IPS DF 4.7 (cell line): ENCODE measurements around the gene TNPO2.

Experiments used
- DNase-seq: peaks from one replicate; pipeline ENCODE4 v3.0.0-alpha.2; 2013; ENCODE audit warnings: low spot score; ENCODE audit errors: extremely low read depth

TNPO2 gene

DNA sequence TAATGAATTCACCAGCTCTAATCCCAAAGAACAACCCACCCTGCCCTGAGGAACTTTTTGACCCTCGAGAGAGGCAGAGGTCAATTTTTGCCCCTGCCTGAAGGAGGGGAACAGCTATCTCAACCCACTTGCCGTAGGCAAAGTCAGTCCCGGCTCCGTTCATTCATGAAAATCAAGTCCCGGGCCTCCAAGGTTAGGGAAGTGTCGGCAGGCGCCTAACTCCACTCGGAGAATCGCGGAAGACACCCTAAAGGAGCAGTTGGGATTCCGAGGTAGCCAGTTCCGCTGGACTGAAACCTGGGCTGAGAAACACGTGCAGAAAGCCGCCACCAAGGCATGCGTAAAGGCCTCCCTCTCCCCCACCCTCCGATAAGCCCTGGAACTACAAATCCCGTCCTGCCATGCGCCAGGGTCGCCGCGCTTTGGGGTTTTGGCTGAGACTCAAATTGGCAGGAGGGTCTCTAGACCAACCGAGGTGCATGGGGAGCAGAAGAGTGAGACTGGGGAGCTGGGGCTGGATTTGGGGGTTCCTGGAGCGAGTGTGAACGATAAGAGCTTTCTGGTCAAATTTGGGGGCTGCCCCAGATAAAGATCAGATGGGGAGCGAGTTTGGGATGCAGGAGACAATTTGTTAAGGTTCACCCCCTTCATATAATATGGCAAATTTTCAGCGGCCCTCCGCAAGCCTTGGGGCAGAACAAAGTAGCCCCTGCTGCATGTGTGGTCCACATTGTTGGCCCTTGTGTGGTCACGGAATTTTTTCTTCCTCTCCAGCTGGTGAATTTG lies at the start of gene TNPO2:
Gene TNPO2, minus strand, starts transcription at position 292 of the 786 bp plus-strand sequence. CDS start 2,955 bp downstream, outside the sequence.
- DNase-seq, result no peak

DNA sequence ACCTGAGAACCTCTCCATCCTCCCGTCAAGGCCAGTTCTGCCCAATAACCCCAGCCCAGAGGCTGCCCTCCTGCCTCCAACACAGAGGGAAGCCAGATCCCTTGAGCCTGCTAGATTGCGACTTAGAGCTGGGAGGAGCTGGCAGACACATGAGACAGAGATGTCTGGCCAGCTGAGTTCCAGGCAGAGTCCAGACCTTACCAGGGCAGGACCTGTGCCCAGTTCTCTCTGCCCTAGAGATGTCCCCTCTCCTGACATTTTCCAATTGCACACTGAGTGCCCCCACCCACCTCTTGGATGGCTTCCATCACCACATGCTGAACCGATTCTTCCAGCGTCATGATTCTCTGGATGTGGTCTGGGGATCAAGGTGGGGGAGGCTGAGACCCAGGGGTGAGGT lies 48.6 kb upstream of the TNPO2 start:
- DNase-seq, result no peak

DNA sequence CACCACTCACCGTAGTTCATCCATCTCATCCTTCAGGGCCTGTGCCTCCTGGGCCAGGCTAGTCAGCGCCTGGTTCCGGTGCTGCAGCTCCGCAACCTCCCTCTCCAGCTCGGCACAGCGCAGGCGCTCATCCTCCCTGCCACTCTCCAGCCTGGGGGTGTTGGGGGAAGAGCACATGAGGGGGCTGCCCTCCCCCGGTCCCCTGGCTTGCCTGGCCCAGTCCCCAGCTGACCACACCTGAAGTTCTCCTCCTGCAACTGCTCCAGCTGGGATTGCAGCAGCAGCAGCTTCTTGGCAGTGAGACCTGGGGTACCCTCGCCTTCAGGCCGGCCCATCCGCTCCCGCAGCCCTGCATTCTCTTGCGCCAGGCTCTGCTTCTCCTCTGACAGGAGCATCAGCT lies 47.2 kb upstream of the TNPO2 start:
- DNase-seq, result no peak

DNA sequence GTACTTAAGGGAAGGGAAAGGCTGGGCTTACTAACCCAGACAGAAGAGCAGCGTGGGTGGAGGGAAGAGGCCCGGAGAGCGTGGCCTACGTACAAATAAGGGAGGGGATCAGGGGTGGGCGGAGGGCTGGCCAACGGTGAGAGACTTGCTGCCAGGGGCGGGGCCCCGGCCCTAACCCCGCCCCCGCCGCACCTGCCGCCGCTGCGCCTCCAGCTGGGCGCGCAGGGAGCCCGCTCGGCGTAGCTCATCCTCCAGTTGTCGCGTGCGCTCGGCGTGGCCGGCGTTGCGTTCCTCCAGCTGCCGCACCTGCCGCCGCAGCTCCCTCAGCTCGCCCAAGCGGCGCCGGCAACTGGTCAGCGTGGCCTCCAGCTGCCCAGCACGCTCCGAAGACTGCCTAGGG lies 46.0 kb upstream of the TNPO2 start:
- no peak for DNase-seq

DNA sequence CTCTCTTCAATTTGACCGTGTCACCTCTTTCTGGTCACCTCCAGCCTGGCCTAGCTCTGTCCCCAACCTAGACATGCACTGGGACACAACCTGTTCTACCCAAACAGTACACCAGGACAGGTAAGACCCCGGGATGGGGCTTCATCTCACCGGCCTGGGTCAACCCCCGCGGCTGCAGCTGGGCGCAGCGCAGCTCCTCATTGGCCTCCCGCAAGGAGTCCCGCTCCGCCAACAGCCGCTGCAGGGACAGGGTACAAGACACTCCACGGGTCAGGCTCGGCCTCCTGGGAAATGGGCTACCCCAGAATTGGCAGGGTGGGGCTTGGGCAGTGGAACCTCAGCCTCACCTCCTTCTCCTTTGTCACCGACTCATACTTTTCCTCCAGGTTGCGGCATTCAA lies 43.9 kb upstream of the TNPO2 start:
- no peak for DNase-seq

DNA sequence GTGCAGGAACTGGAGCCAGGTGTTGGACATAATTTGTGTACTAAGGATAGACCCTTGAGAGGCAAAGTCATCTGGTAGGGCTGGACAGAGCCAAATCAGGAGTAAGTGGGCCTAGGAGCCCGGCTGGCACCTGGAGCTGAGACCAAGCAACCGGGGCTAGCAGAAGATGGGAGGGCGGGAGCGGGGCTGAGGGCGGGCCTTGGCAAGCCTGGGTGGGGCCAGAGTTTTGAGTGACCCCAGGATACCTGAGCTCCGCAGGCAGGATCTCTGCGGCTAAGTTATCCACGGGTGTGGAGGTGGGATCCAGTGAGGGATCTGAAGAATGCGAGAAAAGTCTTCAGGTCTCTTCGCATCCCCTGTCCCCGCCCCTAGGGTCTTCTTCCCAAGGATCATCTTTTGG lies 43.4 kb upstream of the TNPO2 start:
- DNase-seq, result no peak

DNA sequence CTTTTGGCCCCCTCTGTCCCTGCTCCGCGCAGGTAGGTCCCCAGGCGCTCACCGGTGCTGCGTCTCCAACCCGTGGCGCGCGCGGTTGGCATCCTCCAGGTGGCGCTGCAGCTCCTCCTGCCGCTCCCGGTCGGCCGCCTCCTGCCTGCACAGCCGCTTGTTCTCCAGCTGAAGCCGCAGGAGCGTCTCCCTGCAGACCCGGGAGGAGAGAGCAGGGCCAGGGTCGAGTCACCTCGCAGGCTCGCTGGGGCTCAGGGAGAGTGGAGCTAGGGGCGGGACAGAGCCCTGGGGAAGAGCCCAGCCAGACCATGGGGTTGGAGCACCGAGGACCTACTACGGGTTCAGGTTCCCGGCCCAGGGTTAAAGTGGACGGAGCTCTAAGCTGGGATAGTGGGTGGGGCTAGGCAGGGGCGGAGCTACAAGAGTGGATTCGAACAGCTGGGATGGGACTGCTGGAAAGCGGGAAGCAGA lies 42.4 kb upstream of the TNPO2 start:
- no peak for DNase-seq

DNA sequence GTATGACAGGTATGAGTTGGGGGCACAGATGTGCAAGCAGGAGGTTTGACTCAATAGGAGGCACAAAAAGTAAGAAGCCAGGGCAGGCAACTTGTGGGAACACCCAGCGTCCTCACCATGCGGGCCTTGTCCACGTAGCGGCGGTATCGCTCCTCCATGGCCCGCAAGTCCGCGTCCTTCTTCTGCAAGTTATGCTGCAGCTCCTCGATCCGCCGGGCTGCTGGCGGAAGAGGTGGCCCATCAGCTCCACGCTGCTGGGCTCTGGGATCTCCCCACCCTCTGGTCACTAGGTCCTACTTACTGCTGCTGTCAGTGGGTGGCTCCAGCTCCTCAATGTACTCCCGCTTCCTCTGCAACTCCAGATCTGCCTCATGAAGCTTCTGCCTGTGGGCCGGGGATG lies 41.0 kb upstream of the TNPO2 start:
- no peak for DNase-seq

DNA sequence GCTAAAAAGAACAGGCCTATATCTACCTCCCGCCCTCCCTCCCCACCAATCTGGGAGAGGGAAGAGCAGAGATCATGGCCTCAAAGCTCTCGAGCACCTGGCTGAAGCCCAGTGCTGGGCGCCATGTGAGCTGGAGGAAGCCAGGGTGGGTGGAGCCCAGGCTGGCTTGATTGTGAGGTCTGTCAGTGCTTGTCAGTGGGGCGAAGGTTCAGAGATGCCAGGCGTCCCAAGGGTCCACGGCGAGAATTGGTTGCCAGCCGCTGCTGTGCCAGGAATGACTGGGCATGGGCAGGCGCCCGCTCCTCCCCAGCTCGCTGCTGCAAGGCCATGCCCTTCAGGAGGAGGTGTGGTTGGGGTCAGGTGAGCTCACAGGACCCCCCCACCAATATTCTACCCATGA lies 39.4 kb upstream of the TNPO2 start:
- no peak for DNase-seq

DNA sequence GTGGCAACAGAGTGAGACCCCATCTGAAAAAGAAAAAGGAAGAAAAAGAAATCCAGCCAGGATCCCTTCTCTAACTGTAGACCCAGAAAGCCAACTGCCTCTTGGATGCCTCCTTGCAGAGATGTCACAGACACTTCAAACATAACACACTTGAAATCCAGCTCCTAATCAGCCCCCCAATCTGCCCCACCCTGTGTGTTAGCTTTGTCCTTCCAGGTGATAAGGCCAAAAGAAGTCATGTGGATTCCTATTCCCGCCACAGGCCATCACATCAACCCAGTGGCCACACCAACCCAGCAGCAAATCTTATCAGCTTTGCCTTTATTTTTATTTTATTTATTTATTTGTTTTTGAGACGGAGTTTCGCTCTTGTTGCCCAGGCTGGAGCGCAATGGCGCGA lies 36.0 kb upstream of the TNPO2 start:
- no peak for DNase-seq

DNA sequence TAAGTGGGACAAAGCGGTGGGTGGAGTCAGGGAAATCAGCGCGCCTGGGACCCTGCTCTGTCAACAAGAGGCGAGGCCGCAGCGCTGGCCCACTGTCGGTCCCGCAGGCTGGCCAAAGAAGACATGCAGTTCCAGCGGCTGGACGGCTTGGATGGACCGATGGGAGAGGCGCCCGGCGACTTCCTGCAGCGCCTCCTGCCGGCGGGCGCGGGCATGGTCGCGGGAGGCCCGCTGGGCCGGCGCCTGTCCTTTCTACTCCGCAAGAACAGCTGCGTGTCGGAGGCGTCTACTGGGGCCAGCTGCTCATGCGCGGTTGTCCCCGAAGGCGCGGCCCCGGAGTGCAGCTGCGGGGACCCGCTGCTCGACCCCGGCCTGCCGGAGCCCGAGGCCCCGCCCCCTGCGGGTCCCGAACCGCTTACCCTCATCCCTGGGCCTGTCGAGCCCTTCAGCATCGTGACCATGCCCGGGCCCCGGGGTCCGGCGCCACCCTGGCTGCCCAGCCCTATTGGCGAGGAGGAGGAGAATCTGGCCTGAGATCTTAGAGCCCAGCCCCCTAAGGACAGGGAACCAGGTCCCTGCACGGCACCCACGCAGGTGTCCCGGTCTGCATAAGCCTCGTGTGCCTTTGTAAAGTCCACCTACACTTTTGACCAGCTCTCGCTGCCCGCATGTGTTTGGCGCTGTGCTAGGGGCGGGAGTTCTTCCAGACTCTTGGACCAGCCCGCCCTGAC lies 34.0 kb upstream of the TNPO2 start:
- DNase-seq, result no peak

DNA sequence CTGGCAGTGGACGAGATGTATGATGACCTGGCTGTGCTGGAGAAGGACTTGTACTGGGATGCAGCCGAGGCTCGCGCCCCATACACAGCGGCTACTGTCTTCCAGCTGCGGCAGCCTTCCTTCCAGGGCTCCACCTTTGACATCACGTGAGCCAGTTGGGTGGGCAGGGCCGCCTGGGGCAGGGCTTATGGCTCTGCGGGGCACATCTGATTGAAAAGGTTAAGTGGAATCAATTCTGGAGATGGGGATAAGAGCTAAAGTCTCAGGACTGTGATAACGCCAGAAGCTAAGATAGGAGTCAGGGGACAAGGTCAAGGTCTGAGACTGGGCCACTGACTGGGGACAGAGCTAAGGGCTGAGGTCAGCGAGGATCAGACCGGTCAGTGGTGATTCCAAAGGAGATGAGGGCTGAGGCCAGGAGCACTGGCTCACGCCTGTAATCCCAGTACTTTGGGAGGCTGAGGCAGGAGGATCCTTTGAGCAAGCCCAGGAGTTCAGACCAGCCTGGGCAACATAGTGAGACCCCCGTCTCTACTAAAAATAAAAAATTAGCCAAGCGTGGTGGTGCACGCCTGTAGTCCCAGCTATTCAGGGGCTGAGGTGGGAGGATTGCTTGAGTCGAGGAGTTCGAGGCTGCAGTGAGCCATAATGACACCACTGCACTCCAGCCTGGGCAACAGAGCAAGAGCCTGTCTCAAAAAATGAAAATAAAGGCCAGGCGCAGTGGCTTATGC lies 32.6 kb upstream of the TNPO2 start:
- no peak for DNase-seq

DNA sequence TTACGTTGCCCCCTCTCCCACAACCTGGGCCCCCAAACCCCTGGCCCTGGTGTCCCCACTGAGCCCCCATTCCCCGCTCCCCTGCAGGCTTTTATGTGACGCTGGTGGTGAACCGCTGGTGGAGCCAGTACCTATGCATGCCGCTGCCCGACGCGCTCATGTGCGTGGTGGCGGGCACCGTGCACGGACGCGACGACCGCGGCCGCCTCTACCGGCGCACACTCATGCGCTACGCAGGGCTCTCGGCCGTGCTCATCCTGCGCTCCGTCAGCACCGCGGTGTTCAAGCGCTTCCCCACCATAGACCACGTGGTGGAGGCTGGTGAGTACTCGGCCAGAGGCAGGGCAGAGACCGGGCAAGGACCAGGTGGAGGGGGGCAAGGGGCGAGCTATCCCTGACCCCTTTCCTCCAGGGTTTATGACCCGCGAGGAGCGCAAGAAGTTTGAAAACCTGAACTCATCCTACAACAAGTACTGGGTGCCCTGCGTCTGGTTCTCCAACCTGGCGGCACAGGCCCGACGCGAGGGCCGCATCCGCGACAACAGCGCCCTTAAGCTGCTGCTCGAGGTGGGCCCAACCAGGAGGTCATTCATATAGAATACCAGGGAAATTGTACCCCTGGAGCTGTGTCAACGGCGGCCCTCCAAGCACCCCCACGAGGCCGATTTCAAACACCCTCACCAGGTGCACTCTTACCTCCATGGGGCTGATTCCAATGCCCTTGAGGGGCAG lies 30.9 kb upstream of the TNPO2 start:
- DNase-seq, result no peak

DNA sequence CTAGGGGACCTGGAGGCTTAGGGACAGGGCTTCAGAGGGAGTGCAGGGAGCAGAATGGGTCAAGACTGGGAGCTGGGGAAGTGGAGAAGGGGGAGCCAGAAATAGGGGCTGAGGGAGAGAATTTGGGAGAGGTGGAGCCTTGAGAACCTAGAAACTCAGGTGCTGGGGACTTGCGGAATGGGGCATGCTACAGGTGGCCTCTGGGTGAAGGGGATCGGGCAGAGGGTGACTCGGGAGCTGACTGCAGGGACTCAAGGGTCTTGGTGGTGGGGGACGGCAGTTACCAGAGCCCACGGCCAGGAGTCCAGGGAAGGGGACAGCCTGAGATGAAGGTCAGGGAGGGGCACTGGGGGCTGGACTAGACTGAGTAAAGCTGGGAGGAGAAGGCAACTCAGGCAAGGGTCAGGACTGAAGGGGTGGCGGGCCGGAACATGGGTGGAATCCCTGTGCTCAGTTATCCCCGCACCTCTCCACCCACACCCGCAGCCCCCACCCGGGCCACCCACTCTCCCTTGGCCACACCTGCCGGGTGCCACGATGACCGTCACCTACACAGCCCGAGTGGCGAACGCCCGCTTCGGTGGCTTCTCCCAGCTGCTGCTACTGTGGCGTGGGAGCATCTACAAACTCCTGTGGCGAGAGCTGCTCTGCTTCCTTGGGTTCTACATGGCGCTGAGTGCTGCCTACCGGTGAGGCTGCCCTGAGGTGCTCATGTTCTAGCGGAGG lies 28.5 kb upstream of the TNPO2 start:
- DNase-seq, result no peak

DNA sequence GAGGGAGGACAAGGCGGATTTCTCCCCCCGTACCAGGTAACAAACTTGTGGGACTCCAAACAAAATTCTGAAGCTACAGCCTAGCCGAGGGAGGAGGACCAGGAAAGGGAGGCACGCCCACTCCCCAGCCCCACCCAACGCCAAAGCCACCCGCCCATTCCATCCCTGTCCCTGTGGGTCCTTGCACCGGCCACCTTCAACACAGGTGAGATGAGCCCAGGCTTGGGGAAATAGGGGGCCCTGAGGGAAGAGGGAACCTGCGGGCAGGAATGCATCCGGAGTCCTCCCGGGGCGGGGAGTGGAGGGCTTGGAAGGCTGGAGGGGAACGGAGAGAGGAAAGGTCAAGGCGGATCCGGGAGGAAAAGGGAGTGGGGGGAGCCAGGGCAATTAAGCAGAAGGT lies 27.9 kb upstream of the TNPO2 start, which contains the start of gene BEST2:
Gene BEST2, plus strand, starts transcription at position 157 of the 400 bp plus-strand sequence. CDS start 802 bp downstream, outside the sequence.
- no peak for DNase-seq

DNA sequence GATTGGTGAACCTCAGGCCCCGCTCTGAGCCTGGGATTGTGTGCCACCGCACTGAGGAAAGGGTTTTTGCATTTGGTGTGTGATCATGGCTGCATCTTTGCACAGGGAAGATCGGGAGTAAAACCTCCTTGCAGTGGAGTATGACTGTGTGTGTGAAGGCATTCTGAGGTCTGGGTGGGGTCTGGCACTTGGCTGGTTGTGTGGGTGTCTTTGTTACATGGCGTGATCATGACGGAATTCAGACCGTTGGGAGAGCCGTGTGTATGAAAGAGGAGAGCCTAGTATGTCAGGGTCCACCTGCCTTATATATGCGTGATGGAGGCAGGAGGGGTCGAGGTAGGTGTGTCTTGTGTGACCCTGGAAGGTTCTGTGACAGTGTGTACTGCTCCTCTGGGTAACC lies 27.1 kb upstream of the TNPO2 start:
- DNase-seq, result no peak

DNA sequence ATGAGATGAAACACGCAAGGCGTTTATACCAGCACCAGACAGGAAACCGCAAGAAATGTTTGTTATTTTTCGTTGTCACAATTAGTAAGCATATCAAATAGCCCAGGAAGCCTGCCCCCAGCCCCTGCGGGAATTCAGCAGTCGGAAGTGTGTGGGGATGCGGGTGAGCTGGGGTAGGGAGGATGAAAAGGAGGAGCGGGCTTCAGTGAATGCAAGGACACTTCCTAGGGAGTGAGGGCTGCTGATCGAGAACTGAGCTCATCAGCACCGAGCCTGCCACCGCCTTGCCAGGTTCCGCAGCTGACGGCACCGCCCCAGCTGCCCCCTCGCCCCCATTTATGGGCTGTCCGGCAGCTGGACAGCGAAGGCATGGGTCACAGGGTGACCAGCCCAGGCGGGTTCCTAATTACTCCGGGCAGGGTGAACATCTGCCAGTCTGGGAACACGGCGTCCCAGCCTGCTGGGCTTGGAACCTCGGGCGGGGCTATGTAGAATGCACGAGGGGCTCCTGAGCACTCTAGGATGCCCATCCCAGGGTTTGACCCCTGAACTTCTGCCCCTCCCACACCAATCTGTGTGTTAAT lies 26.3 kb upstream of the TNPO2 start:
- DNase-seq, result no peak

DNA sequence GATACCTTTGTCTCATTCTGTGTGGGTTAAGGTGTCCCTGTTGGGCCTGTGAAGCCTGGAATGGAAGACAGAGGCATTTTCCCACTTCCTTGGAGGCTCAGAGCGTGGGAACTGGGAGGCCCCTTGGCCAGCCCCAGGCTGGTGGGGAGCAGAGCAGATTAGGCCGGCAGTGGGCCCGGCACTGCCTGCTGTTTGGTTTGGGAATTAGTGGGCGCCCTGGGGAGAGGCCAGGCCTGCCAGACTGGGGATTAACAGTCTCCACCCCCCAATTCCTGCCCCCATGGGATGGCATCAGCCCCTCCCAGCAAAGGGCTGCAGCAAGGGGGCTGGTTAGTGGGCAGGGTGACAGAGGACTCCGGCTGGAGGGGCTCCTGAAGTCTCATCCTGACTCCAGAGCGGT lies 24.8 kb upstream of the TNPO2 start:
- no peak for DNase-seq

DNA sequence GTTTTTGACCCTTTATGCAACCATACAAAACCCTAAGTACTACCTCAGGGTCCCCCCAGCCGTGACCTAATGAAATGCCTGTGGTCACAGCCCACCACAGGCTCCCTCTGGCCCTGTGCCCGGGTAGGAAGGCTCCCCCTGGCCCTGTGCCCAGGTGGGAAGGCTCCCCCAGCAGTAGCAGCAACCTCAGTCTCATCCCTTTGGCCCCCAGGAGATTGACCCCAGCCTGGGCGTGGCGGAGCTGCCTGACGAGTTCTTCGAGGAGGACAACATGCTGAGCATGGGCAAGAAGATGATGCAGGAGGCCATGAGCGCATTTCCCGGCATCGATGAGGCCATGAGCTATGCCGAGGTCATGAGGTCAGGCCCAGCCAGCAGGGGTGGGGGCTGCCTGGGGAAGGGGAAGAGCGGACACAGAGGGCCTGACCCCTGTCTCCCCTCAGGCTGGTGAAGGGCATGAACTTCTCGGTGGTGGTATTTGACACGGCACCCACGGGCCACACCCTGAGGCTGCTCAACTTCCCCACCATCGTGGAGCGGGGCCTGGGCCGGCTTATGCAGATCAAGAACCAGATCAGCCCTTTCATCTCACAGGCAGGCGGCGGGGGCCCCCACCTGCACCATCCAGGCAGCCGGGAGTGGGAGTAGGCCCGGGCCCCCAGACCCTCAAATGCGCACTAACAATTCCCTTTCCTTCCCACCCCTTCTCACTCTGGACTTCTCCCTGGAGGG lies 21.6 kb upstream of the TNPO2 start:
- no peak for DNase-seq
